C1 segment of cervical spinal cord (tissue), 14 donors: ENCODE measurements around the gene EXOC4.
"Not testable (repeated sequence)": the region's sequence is repeated elsewhere in the genome, so short reads cannot be mapped to it uniquely, and the experiment has no call there.

Source experiments
- DNase-seq, 14 donors: peaks; one replicate each; lab custom pipeline; 2025; lab: John Stamatoyannopoulos, UW

Gene EXOC4

GRCh38 chr7:133977409-133978274 lies 724.8 kb downstream of the EXOC4 start:
- no peak for DNase-seq

- no peak for DNase-seq
Observed at GRCh38 chr7:133978502-133979295, 725.8 kb downstream of the EXOC4 start.

- no peak for DNase-seq
Observed at GRCh38 chr7:133980804-133981203, 727.9 kb downstream of the EXOC4 start.

- no peak for DNase-seq
Observed at GRCh38 chr7:133983685-133984419, 731.0 kb downstream of the EXOC4 start.

- no peak for DNase-seq
Observed at GRCh38 chr7:133985300-133985699, 732.4 kb downstream of the EXOC4 start.

GRCh38 chr7:133987582-133987981 lies 734.7 kb downstream of the EXOC4 start:
- DNase-seq, result no peak

- no peak for DNase-seq
Observed at GRCh38 chr7:133993547-133993946, 740.7 kb downstream of the EXOC4 start.

GRCh38 chr7:133994100-133994499 lies 741.2 kb downstream of the EXOC4 start:
- DNase-seq, result not testable (repeated sequence)

- no peak for DNase-seq
Observed at GRCh38 chr7:133997463-133997862, 744.6 kb downstream of the EXOC4 start.

GRCh38 chr7:133999178-133999577 lies 746.3 kb downstream of the EXOC4 start:
- DNase-seq, result no peak

- peak in 1 of 14 donors; percentile 1 for DNase-seq
Observed at GRCh38 chr7:134004829-134005505, 752.1 kb downstream of the EXOC4 start.

- no peak for DNase-seq
Observed at GRCh38 chr7:134009314-134010110, 756.6 kb downstream of the EXOC4 start.

- DNase-seq, result no peak
Observed at GRCh38 chr7:134013249-134013648, 760.4 kb downstream of the EXOC4 start.

GRCh38 chr7:134014935-134015334 lies 762.1 kb downstream of the EXOC4 start:
- no peak for DNase-seq

- peak in 7 of 14 donors; percentile 2 to 34 (median 9) for DNase-seq
Observed at GRCh38 chr7:134016223-134016941, 763.5 kb downstream of the EXOC4 start.

- no peak for DNase-seq
Observed at GRCh38 chr7:134016942-134017303, 764.0 kb downstream of the EXOC4 start.

- DNase-seq, result peak in 4 of 14 donors; percentile 3 to 13 (median 11)
Observed at GRCh38 chr7:134018306-134018705, 765.4 kb downstream of the EXOC4 start.

GRCh38 chr7:134019251-134019650 lies 766.4 kb downstream of the EXOC4 start:
- no peak for DNase-seq

- DNase-seq, result no peak
Observed at GRCh38 chr7:134021836-134022235, 769.0 kb downstream of the EXOC4 start.
